SK-N-SH (cell line): ENCODE results near the gene NLRP4. TPM values are rescaled to one million over a fixed set of nuclear protein-coding genes. Genes with fewer than 3 reads are reported as not detected.

ENCODE experiments used
- CTCF ChIA-PET: fragments of 300-600, 350-600 bp; formaldehyde crosslinking; extraction: SDS; loops from one replicate; lab custom pipeline; 2021; lab: Yijun Ruan, JAX
- POLR2A ChIA-PET: fragments of 350-600 bp; sonication (Branson Sonifier 250); formaldehyde crosslinking; extraction: SDS; loops from one replicate; lab custom pipeline; 2020; ENCODE audit warnings: antibody characterized with exemption, inconsistent platforms; lab: Yijun Ruan, JAX
- DNase-seq: peaks from one replicate; pipeline ENCODE4 v3.0.0; 2012
- H2AFZ ChIP-seq: fragments of 200-600 bp; sonication (generic); 2 replicates; pipeline ENCODE4 v1.8.1; 2016; ENCODE audit warnings: antibody characterized with exemption, mild to moderate bottlenecking, low read depth
- H3F3A ChIP-seq: fragments of 200-600 bp; sonication (generic); replicated peaks from 2 replicates; pipeline ENCODE3; 2016; ENCODE audit warnings: antibody characterized with exemption, mild to moderate bottlenecking; ENCODE audit not compliant: insufficient read depth
- H3K27ac ChIP-seq, 2 experiments: fragments of 200-500 bp in 1 of 2; fragments of 200-600 bp in 1 of 2; sonication (Bioruptor generic) in 1 of 2; sonication (generic), shearing (Covaris generic) in 1 of 2; 2 replicates each; pipeline versions ENCODE4 v1.5.1 to v1.6.1; 2014 to 2016; ENCODE audit warnings: low read depth in 2 of 2, inconsistent platforms in 1 of 2, low read length in 1 of 2, mild to moderate bottlenecking in 1 of 2, mixed read lengths in 1 of 2
- H3K27me3 ChIP-seq: fragments of 200-600 bp; sonication (generic), shearing (Covaris generic); 2 replicates; pipeline ENCODE4 v1.6.1; 2016; ENCODE audit warnings: mixed run types; ENCODE audit not compliant: insufficient read depth
- H3K36me3 ChIP-seq, 2 experiments: fragments of 200-500 bp in 1 of 2; fragments of 200-600 bp in 1 of 2; sonication (Bioruptor generic) in 1 of 2; sonication (generic) in 1 of 2; replicated peaks in 1 of 2; 2 replicates each; pipeline versions ENCODE3 to v1.5.1; 2014 to 2016; ENCODE audit warnings: low read length in 1 of 2, mild to moderate bottlenecking in 1 of 2; ENCODE audit not compliant: insufficient read depth in 2 of 2, control insufficient read depth in 1 of 2
- H3K4me1 ChIP-seq, 2 experiments: fragments of 200-500 bp in 1 of 2; fragments of 200-600 bp in 1 of 2; sonication (Bioruptor generic) in 1 of 2; sonication (generic), shearing (Covaris generic) in 1 of 2; 2 replicates each; pipeline versions ENCODE4 v1.5.1 to v1.6.1; 2014 to 2016; ENCODE audit warnings: low read depth in 1 of 2, low read length in 1 of 2, mixed run types in 1 of 2; ENCODE audit not compliant: insufficient read depth in 2 of 2, control insufficient read depth in 1 of 2
- H3K4me2 ChIP-seq: fragments of 200-600 bp; sonication (generic), shearing (Covaris generic); 2 replicates; pipeline ENCODE4 v1.6.1; 2017; ENCODE audit warnings: mixed run types
- H3K4me3 ChIP-seq, 2 experiments: fragments of 200-500 bp in 1 of 2; fragments of 200-600 bp in 1 of 2; sonication (Bioruptor generic) in 1 of 2; sonication (generic), shearing (Covaris generic) in 1 of 2; 2 replicates each; pipeline versions ENCODE4 v1.5.1 to v1.8.1; 2014 to 2016; ENCODE audit warnings: low read depth in 2 of 2, inconsistent platforms in 1 of 2, low read length in 1 of 2, mild to moderate bottlenecking in 1 of 2, mixed read lengths in 1 of 2, moderate library complexity in 1 of 2
- H3K79me2 ChIP-seq: fragments of 200-600 bp; sonication (generic); 2 replicates; pipeline ENCODE4 v1.8.1; 2017; ENCODE audit warnings: mild to moderate bottlenecking; ENCODE audit not compliant: insufficient read depth
- H3K9ac ChIP-seq: fragments of 200-600 bp; sonication (generic); 2 replicates; pipeline ENCODE4 v1.6.1; 2017; ENCODE audit warnings: mixed run types
- H3K9me2 ChIP-seq: fragments of 200-600 bp; sonication (generic); 2 replicates; pipeline ENCODE4 v1.6.1; 2017; ENCODE audit warnings: mixed run types
- H3K9me3 ChIP-seq: fragments of 200-600 bp; sonication (generic); 2 replicates; pipeline ENCODE4 v1.6.1; 2017; ENCODE audit warnings: mixed run types, mild to moderate bottlenecking, moderate library complexity
- H4K20me1 ChIP-seq: fragments of 200-600 bp; sonication (generic); 2 replicates; pipeline ENCODE4 v1.6.1; 2017; ENCODE audit warnings: mild to moderate bottlenecking, mixed run types; ENCODE audit not compliant: insufficient read depth
- CHD2 ChIP-seq: fragments of 150-350 bp; IDR thresholded peaks from 2 replicates; pipeline ENCODE4 v1.6.1; 2018; ENCODE audit warnings: low read length; ENCODE audit not compliant: partially characterized antibody
- EP300 ChIP-seq, 2 experiments: IDR thresholded peaks; 2 replicates each; pipeline versions ENCODE4 v1.4.0 to v1.6.1; 2012; ENCODE audit warnings: borderline replicate concordance in 1 of 2, low read depth in 1 of 2, low read length in 1 of 2
- FOSL2 ChIP-seq: IDR thresholded peaks from 2 replicates; pipeline ENCODE4 v1.4.0; 2012; ENCODE audit warnings: low read depth, mild to moderate bottlenecking, moderate library complexity, borderline replicate concordance
- FOXJ3 ChIP-seq: sonication (generic); formaldehyde crosslinking; IDR thresholded peaks from 2 replicates; pipeline ENCODE4 v1.5.1; 2020; ENCODE audit warnings: mild to moderate bottlenecking, missing genetic modification reagents
- FOXM1 ChIP-seq: IDR thresholded peaks from 2 replicates; pipeline ENCODE4 v1.4.0; 2012; ENCODE audit warnings: low read depth, mild to moderate bottlenecking
- GABPA ChIP-seq: IDR thresholded peaks from 2 replicates; pipeline ENCODE4 v1.4.0; 2012; ENCODE audit warnings: low read depth, mild to moderate bottlenecking
- GATA2 ChIP-seq: sonication (generic); formaldehyde crosslinking; IDR thresholded peaks from 2 replicates; pipeline ENCODE4 v1.5.0; 2020; ENCODE audit warnings: mild to moderate bottlenecking, missing genetic modification reagents
- IRF3 ChIP-seq: fragments of 150-350 bp; IDR thresholded peaks from 2 replicates; pipeline ENCODE4 v1.6.1; 2016; ENCODE audit warnings: mild to moderate bottlenecking, low read depth, low read length
- JUND ChIP-seq: IDR thresholded peaks from 2 replicates; pipeline ENCODE4 v1.4.0; 2012
- MXI1 ChIP-seq: IDR thresholded peaks from 2 replicates; pipeline ENCODE4 v1.6.1; 2012; ENCODE audit warnings: mild to moderate bottlenecking, low read depth, low read length, improper control_type of control experiment
- NFIC ChIP-seq: IDR thresholded peaks from 2 replicates; pipeline ENCODE4 v1.4.0; 2012; ENCODE audit warnings: borderline replicate concordance
- NRF1 ChIP-seq: IDR thresholded peaks from 2 replicates; pipeline ENCODE4 v1.6.1; 2012; ENCODE audit warnings: low read depth, mild to moderate bottlenecking, low read length
- POLR2AphosphoS5 ChIP-seq: IDR thresholded peaks from 2 replicates; pipeline ENCODE4 v1.6.1; 2012; ENCODE audit warnings: low read depth, low read length
- RAD21 ChIP-seq: IDR thresholded peaks from 2 replicates; pipeline ENCODE4 v1.6.1; 2012; ENCODE audit warnings: mild to moderate bottlenecking, low read length
- REST ChIP-seq: IDR thresholded peaks from 2 replicates; pipeline ENCODE4 v1.6.1; 2012; ENCODE audit warnings: mild to moderate bottlenecking, low read depth, low read length, moderate library complexity
- RXRA ChIP-seq: IDR thresholded peaks from 2 replicates; pipeline ENCODE4 v1.4.0; 2012; ENCODE audit warnings: low read depth, mild to moderate bottlenecking, borderline replicate concordance
- SIN3A ChIP-seq: IDR thresholded peaks from 2 replicates; pipeline ENCODE4 v1.6.1; 2012; ENCODE audit warnings: low read depth, mild to moderate bottlenecking, low read length, moderate library complexity, borderline replicate concordance
- TAF1 ChIP-seq: IDR thresholded peaks from 2 replicates; pipeline ENCODE4 v1.6.1; 2012; ENCODE audit warnings: low read depth, mild to moderate bottlenecking, low read length, moderate library complexity, borderline replicate concordance
- TCF12 ChIP-seq: IDR thresholded peaks from 2 replicates; pipeline ENCODE4 v1.4.0; 2012
- USF1 ChIP-seq: IDR thresholded peaks from 2 replicates; pipeline ENCODE4 v1.4.0; 2012; ENCODE audit warnings: low read depth, borderline replicate concordance
- USF2 ChIP-seq: fragments of 150-350 bp; IDR thresholded peaks from 2 replicates; pipeline ENCODE4 v1.6.1; 2017; ENCODE audit warnings: antibody characterized with exemption, low read length, low read depth, borderline replicate concordance
- YY1 ChIP-seq: IDR thresholded peaks from 2 replicates; pipeline ENCODE4 v1.4.0; 2012; ENCODE audit warnings: low read depth, mild to moderate bottlenecking
- WGBS: methylation state at CpG from one replicate; pipeline ENCODE4 v1.1.6; 2017; ENCODE audit warnings: low lambda C conversion rate; 5-methylcytosine and 5-hydroxymethylcytosine counted together
- polyA plus RNA-seq, 3 experiments: library from polyadenylated mRNA; depleted of rRNA; stranded (reverse); fragments of >200 nt; gene quantifications; 2 replicates each; pipeline ENCODE4 v1.2.3, GENCODE V29; 2012
- TF ChIP-seq, protein P1 (sequence below): IDR thresholded peaks from 2 replicates; pipeline ENCODE4 v1.4.0; 2012; ENCODE audit warnings: low read depth
- TF ChIP-seq, protein P2 (sequence below): IDR thresholded peaks from 2 replicates; pipeline ENCODE4; 2012

NLRP4 gene
- polyA plus RNA-seq, 1 of the 3 experiments (the other 2 are of a cell fraction): 0.02 TPM

GRCh38 chr19:55809381-55810058, 26.8 kb upstream of the NLRP4 start:
- WGBS: 11% methylated on average over 20 of the region's 20 CpGs
- Histone ChIP-seq H2AFZ (peak overlapping the region; percentile 36), H3K9me3 (no peaks in the 10 kb centered on the region), H3K79me2 (no peaks in the 10 kb centered on the region), H3F3A (no peaks in the 10 kb centered on the region), H3K9ac (no peak overlapping the region), H3K27ac (no peak overlapping the region), H3K4me1 (no peaks in the 10 kb centered on the region; a peak in 1 of 4 replicates), H3K4me3 (no peak overlapping the region), H3K36me3 (no peaks in the 10 kb centered on the region), H3K9me2 (no peaks in the 10 kb centered on the region), H4K20me1 (no peaks in the 10 kb centered on the region), H3K27me3 (peaks cover 9% of the 10 kb centered on the region; the same call in 1 of the 2 replicates), H3K4me2 (no peak overlapping the region; the same call in 1 of the 2 replicates)
- DNase-seq: peak; percentile 61
- POLR2A ChIA-PET: no interaction called here
- CTCF ChIA-PET: interaction anchor here (0.8 to 3.0 kb wide), 8 partner anchors 9 to 1135 kb away, joined by 3 to 11 read pairs (median 4); partner anchors contain the start of genes NLRP11 and NLRP4
- TF ChIP-seq YY1: peak; percentile 81
- TF ChIP-seq SIN3A: no peak
- TF ChIP-seq, protein P1, sequence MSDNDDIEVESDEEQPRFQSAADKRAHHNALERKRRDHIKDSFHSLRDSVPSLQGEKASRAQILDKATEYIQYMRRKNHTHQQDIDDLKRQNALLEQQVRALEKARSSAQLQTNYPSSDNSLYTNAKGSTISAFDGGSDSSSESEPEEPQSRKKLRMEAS: peak; percentile 84
- TF ChIP-seq REST: no peak
- TF ChIP-seq CHD2: no peak
- no peak for TF ChIP-seq JUND
- no peak for TF ChIP-seq TAF1
- no peak for TF ChIP-seq NRF1
- no peak for TF ChIP-seq FOSL2
- TF ChIP-seq USF1: peak; percentile 83
- TF ChIP-seq MXI1: peak; percentile 55; the same call in 1 of the 2 replicates
- TF ChIP-seq POLR2AphosphoS5: no peak
- no peak for TF ChIP-seq RXRA
- TF ChIP-seq GATA2 (CRISPR knock-in tag): no peak
- TF ChIP-seq, protein P2, sequence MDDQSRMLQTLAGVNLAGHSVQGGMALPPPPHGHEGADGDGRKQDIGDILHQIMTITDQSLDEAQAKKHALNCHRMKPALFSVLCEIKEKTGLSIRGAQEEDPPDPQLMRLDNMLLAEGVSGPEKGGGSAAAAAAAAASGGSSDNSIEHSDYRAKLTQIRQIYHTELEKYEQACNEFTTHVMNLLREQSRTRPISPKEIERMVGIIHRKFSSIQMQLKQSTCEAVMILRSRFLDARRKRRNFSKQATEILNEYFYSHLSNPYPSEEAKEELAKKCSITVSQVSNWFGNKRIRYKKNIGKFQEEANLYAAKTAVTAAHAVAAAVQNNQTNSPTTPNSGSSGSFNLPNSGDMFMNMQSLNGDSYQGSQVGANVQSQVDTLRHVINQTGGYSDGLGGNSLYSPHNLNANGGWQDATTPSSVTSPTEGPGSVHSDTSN: no peak; the same call in 1 of the 2 replicates
- TF ChIP-seq GABPA: no peak
- TF ChIP-seq IRF3: no peak
- TF ChIP-seq TCF12: no peak
- TF ChIP-seq USF2: no peak
- TF ChIP-seq FOXJ3 (CRISPR knock-in tag): no peak
- no peak for TF ChIP-seq NFIC
- no peak for TF ChIP-seq FOXM1
- TF ChIP-seq EP300 (IDR thresholded peaks at IDR 0.05; ENCODE audit: borderline replicate concordance in 1 of 2, low read depth in 1 of 2, low read length in 1 of 2): no peak
- TF ChIP-seq RAD21: peak; percentile 49
